Neural crest cell (in vitro differentiated cells): ENCODE measurements around the gene TTLL11. TPM values are rescaled to one million over a fixed set of nuclear protein-coding genes. Genes with fewer than 3 reads are reported as not detected.
A peak's percentile ranks its signal among the peaks of the same experiment; 100 is the strongest.

Source experiments
- DNase-seq: peaks from one replicate; pipeline ENCODE4 v3.0.0; 2021; ENCODE audit warnings: low read depth, mixed read lengths, low spot score
- H3K27ac Mint-ChIP-seq: one replicate; pipeline ENCODE4 v1.8.0; 2021; ENCODE audit warnings: mild to moderate bottlenecking, mixed read lengths; ENCODE audit not compliant: unreplicated experiment
- H3K27me3 Mint-ChIP-seq: 2 replicates; pipeline ENCODE4 v1.8.0; 2021; ENCODE audit warnings: low read depth, mild to moderate bottlenecking, mixed read lengths
- H3K36me3 Mint-ChIP-seq: 2 replicates; pipeline ENCODE4 v1.8.0; 2021; ENCODE audit warnings: low read depth, mild to moderate bottlenecking, mixed read lengths
- H3K4me1 Mint-ChIP-seq: 2 replicates; pipeline ENCODE4 v1.8.0; 2021; ENCODE audit warnings: mixed read lengths
- H3K4me3 Mint-ChIP-seq: one replicate; pipeline ENCODE4 v1.8.0; 2021; ENCODE audit warnings: mild to moderate bottlenecking, mixed read lengths
- H3K9me3 Mint-ChIP-seq: 2 replicates; pipeline ENCODE4 v1.8.0; 2021; ENCODE audit warnings: mixed read lengths
- total RNA-seq: library from RNA; stranded (reverse); gene quantifications from 2 replicates; pipeline ENCODE4 v1.2.1, GENCODE V29; 2021
- TF ChIP-seq, protein P1 (sequence below): fragments of 200-600 bp; sonication (generic); conservative IDR thresholded peaks from 2 replicates; pipeline ENCODE4 v1.5.0; 2021; ENCODE audit warnings: antibody characterized with exemption, mild to moderate bottlenecking

The TTLL11 gene
- total RNA-seq, 1 donor from 2014 or later: 9.1 TPM

DNA sequence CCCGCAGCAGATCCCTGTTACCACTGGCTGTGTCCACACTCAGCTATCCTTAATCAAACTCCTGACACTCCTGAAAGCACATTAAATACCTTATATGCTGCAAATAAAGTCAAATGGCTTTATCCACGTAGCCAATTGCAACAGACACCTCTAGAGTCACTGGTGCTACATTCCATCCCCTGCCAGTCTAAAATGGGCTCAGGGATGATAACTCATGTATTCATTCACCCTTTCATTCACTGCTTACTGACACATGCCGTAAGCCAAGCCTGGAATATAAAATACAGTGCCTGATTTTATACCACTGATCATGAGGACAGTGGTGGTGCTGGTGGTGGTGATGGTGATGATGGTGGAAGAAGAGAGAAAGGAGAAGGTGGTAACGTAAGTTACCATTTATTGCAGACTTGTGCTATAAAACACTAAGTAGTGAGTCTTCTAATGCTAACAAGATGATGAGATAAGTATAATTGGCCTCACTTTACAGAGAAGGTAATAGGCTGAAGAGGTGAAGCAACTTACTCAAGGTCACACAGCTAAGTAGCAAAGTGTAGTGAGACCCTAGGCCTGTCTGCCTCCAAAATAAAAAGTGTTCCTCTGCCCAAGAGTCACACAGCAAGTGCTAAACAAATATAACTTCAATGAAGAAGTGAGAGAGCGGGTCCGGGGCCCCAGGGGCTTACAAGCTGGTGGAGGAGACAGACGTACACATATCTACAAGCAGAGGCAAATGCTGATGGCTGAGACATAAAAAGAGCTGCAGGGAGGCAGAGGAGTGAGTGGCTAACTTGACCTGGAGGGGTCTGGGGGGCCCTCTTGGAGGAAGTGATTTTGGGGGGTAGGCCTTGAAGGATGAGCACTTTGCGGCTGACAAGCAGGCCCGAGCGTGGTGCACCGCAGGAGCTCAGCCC is 1.2 kb downstream of the TTLL11 start:
- DNase-seq: no peak
- H3K36me3 Mint-ChIP-seq: no peaks in the 10 kb centered on the region

DNA sequence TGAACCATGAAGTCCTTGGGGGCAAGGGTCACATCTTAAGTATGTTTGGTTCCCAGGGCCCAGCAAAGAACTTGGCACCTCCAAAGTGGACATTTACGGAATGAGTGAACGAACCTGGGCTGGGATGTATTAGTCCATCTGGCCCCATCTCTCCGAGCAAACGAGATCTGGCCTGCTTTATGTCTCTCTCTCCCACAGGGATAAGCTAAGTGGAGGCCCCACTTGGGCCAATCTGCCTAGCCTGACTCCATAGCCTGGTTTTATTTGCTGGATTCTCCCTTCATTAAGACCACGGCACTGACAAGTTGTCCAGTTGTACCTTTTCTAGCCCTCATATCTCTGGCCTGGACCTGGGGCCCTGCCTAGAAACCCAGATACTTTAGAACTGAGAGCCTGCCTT is 2.1 kb downstream of the TTLL11 start:
- Mint-ChIP-seq H3K36me3 (no peaks in the 10 kb centered on the region), H3K4me1 (peaks cover 14% of the 10 kb centered on the region), H3K9me3 (no peaks in the 10 kb centered on the region)

More for the DNA sequence above, 1.2 kb downstream of the TTLL11 start:
- peak overlapping the region; percentile 88 for H3K4me3 Mint-ChIP-seq
- H3K27ac Mint-ChIP-seq: peak overlapping the region; percentile 36
- H3K27me3 Mint-ChIP-seq: peaks cover 23% of the 10 kb centered on the region
- peaks cover 14% of the 10 kb centered on the region for H3K4me1 Mint-ChIP-seq
- no peaks in the 10 kb centered on the region for H3K9me3 Mint-ChIP-seq
- TF ChIP-seq, protein P1, sequence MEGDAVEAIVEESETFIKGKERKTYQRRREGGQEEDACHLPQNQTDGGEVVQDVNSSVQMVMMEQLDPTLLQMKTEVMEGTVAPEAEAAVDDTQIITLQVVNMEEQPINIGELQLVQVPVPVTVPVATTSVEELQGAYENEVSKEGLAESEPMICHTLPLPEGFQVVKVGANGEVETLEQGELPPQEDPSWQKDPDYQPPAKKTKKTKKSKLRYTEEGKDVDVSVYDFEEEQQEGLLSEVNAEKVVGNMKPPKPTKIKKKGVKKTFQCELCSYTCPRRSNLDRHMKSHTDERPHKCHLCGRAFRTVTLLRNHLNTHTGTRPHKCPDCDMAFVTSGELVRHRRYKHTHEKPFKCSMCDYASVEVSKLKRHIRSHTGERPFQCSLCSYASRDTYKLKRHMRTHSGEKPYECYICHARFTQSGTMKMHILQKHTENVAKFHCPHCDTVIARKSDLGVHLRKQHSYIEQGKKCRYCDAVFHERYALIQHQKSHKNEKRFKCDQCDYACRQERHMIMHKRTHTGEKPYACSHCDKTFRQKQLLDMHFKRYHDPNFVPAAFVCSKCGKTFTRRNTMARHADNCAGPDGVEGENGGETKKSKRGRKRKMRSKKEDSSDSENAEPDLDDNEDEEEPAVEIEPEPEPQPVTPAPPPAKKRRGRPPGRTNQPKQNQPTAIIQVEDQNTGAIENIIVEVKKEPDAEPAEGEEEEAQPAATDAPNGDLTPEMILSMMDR: no peak

DNA sequence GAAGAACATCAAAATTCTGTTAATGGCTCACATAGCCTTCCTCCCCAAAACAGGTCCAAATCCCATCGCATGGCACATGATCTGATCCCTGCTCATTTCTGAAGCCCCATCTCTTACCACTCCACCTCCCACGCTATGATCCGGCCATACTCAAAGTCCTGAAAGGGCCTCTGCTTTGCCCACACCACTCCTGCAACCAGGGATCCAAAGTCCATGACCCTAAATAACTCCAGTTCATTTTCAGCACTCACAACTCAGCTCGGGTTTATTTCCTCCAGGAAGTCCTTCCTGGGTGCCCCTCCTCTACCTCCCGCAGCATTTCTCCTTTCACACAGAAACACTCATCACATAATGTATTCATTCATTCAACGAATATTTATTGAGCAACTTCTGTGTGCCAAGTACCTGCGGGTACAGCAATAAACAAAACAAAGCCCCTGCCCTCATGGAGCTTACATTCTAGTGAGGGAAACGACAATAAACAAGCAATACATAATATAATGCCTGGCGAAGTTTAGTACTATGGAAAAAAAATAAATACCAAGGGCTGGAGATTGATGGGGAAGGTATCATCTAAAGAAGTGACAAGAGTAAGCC is 2.7 kb downstream of the TTLL11 start:
- TF ChIP-seq, protein P1: no peak
- no peaks in the 10 kb centered on the region for H3K9me3 Mint-ChIP-seq
- H3K27me3 Mint-ChIP-seq: peaks cover 14% of the 10 kb centered on the region
- peaks cover 14% of the 10 kb centered on the region for H3K4me1 Mint-ChIP-seq
- no peak for DNase-seq
- H3K36me3 Mint-ChIP-seq: no peaks in the 10 kb centered on the region
- H3K27ac Mint-ChIP-seq: no peak overlapping the region
- H3K4me3 Mint-ChIP-seq: peak overlapping the region; percentile 9

More for the DNA sequence above, 2.1 kb downstream of the TTLL11 start:
- H3K27me3 Mint-ChIP-seq: peaks cover 16% of the 10 kb centered on the region
- no peak for DNase-seq
- TF ChIP-seq, protein P1: no peak
- no peak overlapping the region for H3K27ac Mint-ChIP-seq
- peak overlapping the region; percentile 64 for H3K4me3 Mint-ChIP-seq

DNA sequence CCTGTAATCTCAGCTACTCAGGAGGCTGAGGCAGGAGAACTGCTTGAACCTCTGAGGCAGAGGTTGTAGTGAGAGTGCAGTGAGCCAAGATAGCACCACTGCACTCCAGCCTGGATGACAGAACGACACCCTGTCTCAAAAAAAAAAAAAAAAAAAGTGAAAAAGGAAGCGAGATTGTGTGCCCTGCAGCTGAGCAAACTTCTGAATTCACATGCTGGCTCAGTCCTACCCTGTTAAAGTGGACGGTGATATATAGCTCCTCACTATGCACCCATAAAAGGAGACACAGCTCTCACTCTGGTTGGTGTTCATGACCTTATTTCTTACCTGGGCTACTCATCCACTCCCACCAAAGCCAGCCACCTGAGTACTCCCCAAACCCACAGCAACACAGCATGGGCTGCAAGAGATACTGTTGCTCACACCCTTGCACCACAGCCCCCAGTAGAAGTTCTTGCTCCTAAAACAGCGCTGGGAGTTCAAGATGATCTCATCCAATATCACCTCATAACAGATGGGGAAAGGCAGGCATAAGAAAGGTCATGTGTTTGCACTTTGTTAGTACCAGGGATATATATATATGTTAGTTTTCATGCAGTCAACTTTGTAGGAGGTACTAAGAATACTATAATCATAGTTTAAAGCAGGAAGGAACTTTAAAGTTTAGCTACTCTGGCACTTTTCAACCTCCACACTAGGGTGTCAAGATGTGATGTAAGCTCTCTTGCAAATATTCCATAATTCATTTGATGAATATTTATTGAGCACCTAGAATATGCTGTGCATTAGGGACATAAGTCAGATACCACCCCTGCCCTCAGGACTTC is 4.0 kb downstream of the TTLL11 start:
- Mint-ChIP-seq H3K9me3 (no peaks in the 10 kb centered on the region), H3K4me1 (peaks cover 14% of the 10 kb centered on the region), H3K36me3 (no peaks in the 10 kb centered on the region), H3K4me3 (peak overlapping the region; percentile 16), H3K27me3 (peaks cover 4% of the 10 kb centered on the region), H3K27ac (no peak overlapping the region)
- DNase-seq: no peak
- TF ChIP-seq, protein P1: no peak

DNA sequence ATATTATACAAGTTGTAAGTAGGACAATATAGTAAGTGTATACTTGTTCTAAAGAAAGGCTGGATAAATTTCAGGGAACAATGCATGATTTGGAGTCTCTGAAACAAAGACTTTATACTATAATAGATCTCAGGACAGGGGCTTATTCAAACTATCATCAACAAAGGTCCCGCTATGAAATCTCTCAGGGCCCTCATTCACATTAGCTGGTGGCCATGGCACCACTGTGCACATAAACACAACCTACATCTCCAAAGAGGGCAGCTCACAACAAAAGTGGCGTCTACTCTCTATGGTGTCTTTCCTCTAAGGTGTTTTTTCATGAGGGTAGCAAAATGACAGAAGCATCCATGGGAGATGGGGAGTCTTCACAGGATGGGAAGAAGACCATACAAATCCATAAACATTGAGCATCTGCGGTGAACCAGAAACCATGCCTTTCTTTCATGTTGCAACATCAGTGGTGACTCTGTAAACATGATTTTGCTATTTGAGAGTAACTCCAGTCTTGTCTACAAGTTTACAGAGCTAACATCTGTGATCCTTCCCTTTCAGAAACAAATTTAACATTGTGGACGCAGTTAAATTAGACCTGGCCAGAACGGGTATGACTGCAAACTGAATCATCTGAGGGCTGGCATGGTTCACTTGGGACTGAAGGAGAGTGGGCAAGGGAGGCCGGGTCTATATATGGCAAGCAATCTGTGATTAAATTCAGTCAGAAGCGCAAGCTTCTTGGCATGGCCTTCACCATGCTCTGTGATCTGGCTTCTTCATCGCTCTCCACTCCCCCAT is 5.5 kb downstream of the TTLL11 start:
- no peaks in the 10 kb centered on the region for H3K36me3 Mint-ChIP-seq
- no peaks in the 10 kb centered on the region for H3K27me3 Mint-ChIP-seq
- H3K4me3 Mint-ChIP-seq: no peak overlapping the region
- no peak overlapping the region for H3K27ac Mint-ChIP-seq
- TF ChIP-seq, protein P1: no peak
- no peaks in the 10 kb centered on the region for H3K9me3 Mint-ChIP-seq
- no peak for DNase-seq
- peaks cover 14% of the 10 kb centered on the region for H3K4me1 Mint-ChIP-seq
